MM.1S (cell line): ENCODE data around the gene PAX8.

ENCODE experiments used
- DNase-seq: peaks from one replicate; pipeline ENCODE4 v3.0.0-alpha.2; 2015
- H2AFZ ChIP-seq: fragments of 300-600 bp; sonication (generic); 2 replicates; pipeline ENCODE4 v1.6.0; 2016; ENCODE audit warnings: antibody characterized with exemption, low read length
- H3F3A ChIP-seq: fragments of 300-600 bp; sonication (generic); 2 replicates; pipeline ENCODE4 v1.6.1; 2016; ENCODE audit warnings: mild to moderate bottlenecking, antibody characterized with exemption, low read length, moderate library complexity, mixed read lengths; ENCODE audit not compliant: insufficient read depth
- H3K27ac ChIP-seq: fragments of 300-600 bp; sonication (generic); 2 replicates; pipeline ENCODE4 v1.5.1; 2016; ENCODE audit warnings: mild to moderate bottlenecking, low read length
- H3K27me3 ChIP-seq: fragments of 300-600 bp; sonication (generic); replicated peaks from 2 replicates; pipeline ENCODE4 v1.6.0; 2016; ENCODE audit warnings: low read length; ENCODE audit not compliant: insufficient read depth
- H3K36me3 ChIP-seq: fragments of 300-600 bp; sonication (generic); replicated peaks from 2 replicates; pipeline ENCODE4 v1.6.1; 2016; ENCODE audit warnings: mild to moderate bottlenecking, low read length, mixed read lengths; ENCODE audit not compliant: insufficient read depth
- H3K4me1 ChIP-seq: fragments of 300-600 bp; sonication (generic); 2 replicates; pipeline ENCODE4 v1.6.1; 2016; ENCODE audit warnings: low read length, mixed read lengths
- H3K4me2 ChIP-seq: fragments of 300-600 bp; sonication (generic); 2 replicates; pipeline ENCODE4 v1.6.0; 2016; ENCODE audit warnings: low read depth, low read length
- H3K4me3 ChIP-seq: fragments of 300-600 bp; sonication (generic); 2 replicates; pipeline ENCODE4 v1.5.1; 2016; ENCODE audit warnings: low read length, mixed read lengths
- H3K79me2 ChIP-seq: fragments of 300-600 bp; sonication (generic); 2 replicates; pipeline ENCODE4 v1.6.1; 2016; ENCODE audit warnings: mixed run types, low read length, mixed read lengths
- H3K9ac ChIP-seq: fragments of 300-600 bp; sonication (generic); 2 replicates; pipeline ENCODE4 v1.6.1; 2016; ENCODE audit warnings: low read length, mixed read lengths
- H3K9me2 ChIP-seq: fragments of 300-600 bp; sonication (generic); replicated peaks from 2 replicates; pipeline ENCODE4 v1.6.1; 2016; ENCODE audit warnings: mild to moderate bottlenecking, low read length, mixed read lengths; ENCODE audit not compliant: insufficient read depth
- H3K9me3 ChIP-seq: fragments of 300-600 bp; sonication (generic); replicated peaks from 2 replicates; pipeline ENCODE4 v1.6.1; 2016; ENCODE audit warnings: mild to moderate bottlenecking, low read length, mixed read lengths; ENCODE audit not compliant: insufficient read depth
- H4K20me1 ChIP-seq: fragments of 300-600 bp; sonication (generic); 2 replicates; pipeline ENCODE4 v1.6.1; 2016; ENCODE audit warnings: mild to moderate bottlenecking, low read length, moderate library complexity, mixed read lengths; ENCODE audit not compliant: insufficient read depth
- EZH2 ChIP-seq: fragments of 300-600 bp; sonication (generic); optimal IDR thresholded peaks from 2 replicates; pipeline ENCODE3; 2017; ENCODE audit warnings: low read depth, mild to moderate bottlenecking, antibody characterized with exemption, low read length, mixed read lengths
- EZH2phosphoT487 ChIP-seq: fragments of 300-600 bp; sonication (generic); IDR thresholded peaks from 2 replicates; pipeline ENCODE4 v1.6.1; 2018; ENCODE audit warnings: antibody characterized with exemption, low read length
- TF ChIP-seq, protein P1 (sequence below): fragments of 300-600 bp; sonication (generic); IDR thresholded peaks from 2 replicates; pipeline ENCODE4 v1.5.1; 2016; ENCODE audit warnings: antibody characterized with exemption, low read length, mixed read lengths

The PAX8 gene

DNA sequence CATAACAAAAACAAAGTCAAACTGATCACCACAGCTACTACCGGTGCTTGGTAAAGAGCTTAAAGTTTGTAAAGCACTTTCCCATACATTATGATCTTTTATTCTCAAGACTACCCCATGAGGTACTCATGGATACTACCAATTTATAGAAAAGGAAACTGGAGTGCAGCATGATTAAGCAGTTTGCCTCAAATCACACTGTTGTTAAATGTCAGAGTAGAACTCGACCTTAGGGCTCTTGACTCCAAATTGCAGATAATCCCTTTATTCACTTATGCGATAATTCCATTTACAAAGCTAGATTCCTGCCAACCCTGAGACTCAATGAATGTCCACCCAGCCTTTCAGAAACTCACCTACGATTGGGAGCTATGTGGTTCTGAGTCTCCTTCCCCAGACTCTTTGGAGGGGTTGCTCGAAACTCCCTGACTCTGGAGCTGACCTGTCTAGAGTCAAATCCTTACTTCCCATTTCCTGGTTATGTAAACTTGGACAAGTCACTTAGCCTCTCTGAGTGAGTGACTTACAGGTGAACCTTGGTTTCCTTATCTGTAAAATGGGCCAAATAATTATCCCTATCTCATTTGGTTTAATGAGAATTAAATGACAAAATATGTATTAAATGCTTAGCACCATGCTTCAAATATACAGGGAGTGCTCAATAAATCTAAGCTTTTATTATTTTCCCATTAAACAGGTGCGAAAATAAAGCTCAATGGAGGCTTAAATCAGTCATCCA, 57.6 kb downstream of the PAX8 start:
- H3K9ac ChIP-seq = no peak overlapping the region
- no peaks in the 10 kb centered on the region for H3K36me3 ChIP-seq
- no peaks in the 10 kb centered on the region for H3K4me1 ChIP-seq
- DNase-seq = no peak
- no peaks in the 10 kb centered on the region for H3K9me3 ChIP-seq
- H3K27ac ChIP-seq = no peak overlapping the region
- no peaks in the 10 kb centered on the region for H3F3A ChIP-seq
- H4K20me1 ChIP-seq = no peaks in the 10 kb centered on the region
- no peaks in the 10 kb centered on the region for H3K79me2 ChIP-seq
- no peak overlapping the region for H2AFZ ChIP-seq
- no peak overlapping the region for H3K4me2 ChIP-seq
- H3K4me3 ChIP-seq = no peak overlapping the region
- H3K9me2 ChIP-seq = no peaks in the 10 kb centered on the region
- TF ChIP-seq EZH2 = no peak
- TF ChIP-seq EZH2phosphoT487 = no peak
- TF ChIP-seq, protein P1, sequence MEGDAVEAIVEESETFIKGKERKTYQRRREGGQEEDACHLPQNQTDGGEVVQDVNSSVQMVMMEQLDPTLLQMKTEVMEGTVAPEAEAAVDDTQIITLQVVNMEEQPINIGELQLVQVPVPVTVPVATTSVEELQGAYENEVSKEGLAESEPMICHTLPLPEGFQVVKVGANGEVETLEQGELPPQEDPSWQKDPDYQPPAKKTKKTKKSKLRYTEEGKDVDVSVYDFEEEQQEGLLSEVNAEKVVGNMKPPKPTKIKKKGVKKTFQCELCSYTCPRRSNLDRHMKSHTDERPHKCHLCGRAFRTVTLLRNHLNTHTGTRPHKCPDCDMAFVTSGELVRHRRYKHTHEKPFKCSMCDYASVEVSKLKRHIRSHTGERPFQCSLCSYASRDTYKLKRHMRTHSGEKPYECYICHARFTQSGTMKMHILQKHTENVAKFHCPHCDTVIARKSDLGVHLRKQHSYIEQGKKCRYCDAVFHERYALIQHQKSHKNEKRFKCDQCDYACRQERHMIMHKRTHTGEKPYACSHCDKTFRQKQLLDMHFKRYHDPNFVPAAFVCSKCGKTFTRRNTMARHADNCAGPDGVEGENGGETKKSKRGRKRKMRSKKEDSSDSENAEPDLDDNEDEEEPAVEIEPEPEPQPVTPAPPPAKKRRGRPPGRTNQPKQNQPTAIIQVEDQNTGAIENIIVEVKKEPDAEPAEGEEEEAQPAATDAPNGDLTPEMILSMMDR = no peak
- H3K27me3 ChIP-seq = no peaks in the 10 kb centered on the region

DNA sequence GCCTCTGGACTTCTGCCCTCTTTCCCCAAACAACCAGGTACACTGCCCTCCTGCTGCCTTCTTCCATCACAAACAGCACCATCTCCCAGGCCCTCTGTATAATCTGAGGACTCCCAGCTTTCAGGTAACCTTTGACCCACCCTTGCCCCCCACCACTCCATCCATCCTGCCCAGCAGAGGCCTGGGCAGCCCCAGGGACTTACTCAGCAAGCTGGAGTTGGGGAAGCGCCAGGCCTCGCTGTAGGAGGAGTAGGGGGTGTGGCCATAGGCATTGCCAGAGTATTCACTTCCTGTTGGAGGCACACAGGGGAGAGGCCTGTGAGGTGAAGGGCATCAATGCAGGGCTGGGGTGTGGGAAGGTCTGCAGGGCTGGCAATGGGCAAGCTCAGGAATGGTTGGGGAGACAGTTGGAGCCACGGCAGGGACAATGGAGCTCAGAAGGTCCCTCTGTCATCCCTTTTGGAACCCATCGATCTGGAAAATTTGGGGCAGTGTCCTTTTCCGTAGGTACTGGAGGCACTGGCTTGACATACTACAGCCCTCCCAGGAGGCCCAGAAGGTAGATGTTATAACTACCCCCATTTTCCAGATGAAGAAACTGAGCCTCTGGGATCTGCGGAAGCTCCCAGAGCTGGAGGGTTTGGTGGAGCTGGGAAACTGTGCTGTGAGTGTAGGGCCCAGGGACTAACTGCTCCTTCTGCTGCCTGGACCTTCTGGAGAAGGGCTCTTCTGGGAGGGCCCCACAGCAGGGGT, 58.7 kb downstream of the PAX8 start:
- no peak overlapping the region for H3K4me3 ChIP-seq
- no peak overlapping the region for H3K9ac ChIP-seq
- H3K27me3 ChIP-seq = no peaks in the 10 kb centered on the region
- no peaks in the 10 kb centered on the region for H3K9me3 ChIP-seq
- no peak overlapping the region for H3K4me2 ChIP-seq
- no peaks in the 10 kb centered on the region for H3K4me1 ChIP-seq
- H2AFZ ChIP-seq = no peak overlapping the region
- no peaks in the 10 kb centered on the region for H3K36me3 ChIP-seq
- H3K79me2 ChIP-seq = no peaks in the 10 kb centered on the region
- H3F3A ChIP-seq = no peaks in the 10 kb centered on the region
- TF ChIP-seq, protein P1 = no peak
- no peak for TF ChIP-seq EZH2
- TF ChIP-seq EZH2phosphoT487 = no peak
- H3K9me2 ChIP-seq = no peaks in the 10 kb centered on the region
- H4K20me1 ChIP-seq = no peaks in the 10 kb centered on the region
- H3K27ac ChIP-seq = no peak overlapping the region
- no peak for DNase-seq

DNA sequence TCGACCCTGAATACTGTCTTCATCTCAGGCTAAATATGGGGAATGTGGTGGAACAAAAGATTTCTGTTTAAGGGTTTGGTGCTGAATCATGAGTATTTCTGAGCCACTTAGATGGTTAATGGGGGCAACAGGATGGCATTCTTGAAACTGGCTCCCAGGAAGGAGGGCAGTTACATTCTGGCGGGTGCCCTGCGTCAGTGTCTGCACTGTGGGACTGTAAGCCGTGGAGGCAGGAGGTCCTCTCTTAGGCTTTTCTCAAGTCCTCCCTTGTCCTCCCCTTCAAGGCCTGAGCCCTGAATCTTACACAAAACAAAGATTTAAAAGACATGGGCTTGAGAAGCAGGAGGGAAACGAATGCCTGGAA, 59.2 kb downstream of the PAX8 start:
- Histone ChIP-seq H3K9me2 (no peaks in the 10 kb centered on the region), H3K36me3 (no peaks in the 10 kb centered on the region), H3K27ac (no peak overlapping the region), H3K4me2 (no peak overlapping the region), H4K20me1 (no peaks in the 10 kb centered on the region), H3K9ac (no peak overlapping the region), H3K79me2 (no peaks in the 10 kb centered on the region), H3K4me3 (no peak overlapping the region), H3K9me3 (no peaks in the 10 kb centered on the region), H3F3A (no peaks in the 10 kb centered on the region), H3K27me3 (no peaks in the 10 kb centered on the region), H3K4me1 (no peaks in the 10 kb centered on the region), H2AFZ (no peak overlapping the region)
- no peak for TF ChIP-seq EZH2
- TF ChIP-seq, protein P1 = no peak
- TF ChIP-seq EZH2phosphoT487 = no peak
- DNase-seq = no peak
